Measurements from ENCODE around the gene TRPT1. TPM values are rescaled to one million over a fixed set of nuclear protein-coding genes. Genes with fewer than 3 reads are reported as not detected.

Gene TRPT1
- total and polyA plus RNA-seq, 9 of the 15 experiments (the other 6 are each of a cell fraction or from before 2014, with no cell fraction given) = 4.6 to 41.7 (median 23.1) TPM

DNA sequence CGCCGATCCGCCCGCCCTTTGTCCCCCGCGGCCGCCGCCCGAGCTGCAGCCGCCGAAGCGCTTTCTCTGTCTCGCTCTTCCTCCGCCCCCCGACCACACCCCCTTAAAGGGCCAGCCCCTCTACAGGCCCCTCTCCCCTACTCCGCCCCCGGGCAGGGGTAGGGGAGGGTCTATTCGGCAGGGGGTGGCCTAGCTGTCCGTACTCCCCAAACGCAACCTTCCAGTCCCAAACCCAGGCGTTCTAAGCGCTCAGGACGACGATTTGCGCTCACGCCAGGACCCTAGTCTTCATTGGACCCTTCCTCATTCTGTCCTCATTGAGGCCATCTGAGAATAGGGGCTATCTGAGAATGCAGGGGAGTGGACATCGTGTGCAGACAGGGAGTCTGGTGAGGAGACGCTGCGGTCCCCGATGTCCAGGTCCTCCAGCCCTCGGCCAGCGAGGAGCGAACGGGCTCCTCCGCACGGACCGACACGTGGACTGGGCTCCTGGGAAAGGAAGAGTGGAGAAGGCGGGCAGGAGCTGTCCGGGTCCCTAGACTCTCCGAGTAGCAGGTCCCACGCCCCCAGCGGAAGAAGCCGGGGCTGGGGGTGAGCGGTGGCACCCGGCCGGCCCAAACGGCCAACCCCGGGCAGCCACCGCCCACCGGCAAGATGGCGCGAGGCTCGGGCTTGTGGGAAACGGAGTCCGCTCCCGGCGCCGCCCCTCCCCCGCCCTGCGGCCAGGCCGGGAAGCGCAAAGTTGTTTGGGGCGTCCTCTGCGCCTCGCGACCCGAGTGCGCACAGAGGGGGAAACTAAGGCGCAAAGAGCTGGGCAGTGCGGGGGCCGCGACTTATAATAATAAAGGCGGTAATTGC lies 21.1 kb upstream of the TRPT1 start, which contains the start of gene PPP1R14B (continued):
- TF ChIP-seq, protein P1, sequence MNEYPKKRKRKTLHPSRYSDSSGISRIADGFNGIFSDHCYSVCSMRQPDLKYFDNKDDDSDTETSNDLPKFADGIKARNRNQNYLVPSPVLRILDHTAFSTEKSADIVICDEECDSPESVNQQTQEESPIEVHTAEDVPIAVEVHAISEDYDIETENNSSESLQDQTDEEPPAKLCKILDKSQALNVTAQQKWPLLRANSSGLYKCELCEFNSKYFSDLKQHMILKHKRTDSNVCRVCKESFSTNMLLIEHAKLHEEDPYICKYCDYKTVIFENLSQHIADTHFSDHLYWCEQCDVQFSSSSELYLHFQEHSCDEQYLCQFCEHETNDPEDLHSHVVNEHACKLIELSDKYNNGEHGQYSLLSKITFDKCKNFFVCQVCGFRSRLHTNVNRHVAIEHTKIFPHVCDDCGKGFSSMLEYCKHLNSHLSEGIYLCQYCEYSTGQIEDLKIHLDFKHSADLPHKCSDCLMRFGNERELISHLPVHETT (CRISPR knock-in tag; conservative IDR thresholded peaks at IDR 0.05 in 1 of 2, IDR thresholded peaks at IDR 0.05 in 1 of 2) = peak in 1 of 2 experiments; percentile 89; a peak in 2 of 4 replicates
- TF ChIP-seq, protein P2, sequence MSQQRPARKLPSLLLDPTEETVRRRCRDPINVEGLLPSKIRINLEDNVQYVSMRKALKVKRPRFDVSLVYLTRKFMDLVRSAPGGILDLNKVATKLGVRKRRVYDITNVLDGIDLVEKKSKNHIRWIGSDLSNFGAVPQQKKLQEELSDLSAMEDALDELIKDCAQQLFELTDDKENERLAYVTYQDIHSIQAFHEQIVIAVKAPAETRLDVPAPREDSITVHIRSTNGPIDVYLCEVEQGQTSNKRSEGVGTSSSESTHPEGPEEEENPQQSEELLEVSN (IDR thresholded peaks at IDR 0.05; ENCODE audit: borderline replicate concordance in 1 of 2, extremely low read depth in 1 of 2, insufficient read depth in 1 of 2, insufficient read length in 1 of 2, low read depth in 1 of 2, low read length in 1 of 2, poor library complexity in 1 of 2, severe bottlenecking in 1 of 2) = peak; percentile 86 to 95
- TF ChIP-seq ZNF282 (CRISPR knock-in tag; IDR thresholded peaks at IDR 0.05) = peak; percentile 63; the same call in 1 of the 2 replicates
- TF ChIP-seq, protein P3, sequence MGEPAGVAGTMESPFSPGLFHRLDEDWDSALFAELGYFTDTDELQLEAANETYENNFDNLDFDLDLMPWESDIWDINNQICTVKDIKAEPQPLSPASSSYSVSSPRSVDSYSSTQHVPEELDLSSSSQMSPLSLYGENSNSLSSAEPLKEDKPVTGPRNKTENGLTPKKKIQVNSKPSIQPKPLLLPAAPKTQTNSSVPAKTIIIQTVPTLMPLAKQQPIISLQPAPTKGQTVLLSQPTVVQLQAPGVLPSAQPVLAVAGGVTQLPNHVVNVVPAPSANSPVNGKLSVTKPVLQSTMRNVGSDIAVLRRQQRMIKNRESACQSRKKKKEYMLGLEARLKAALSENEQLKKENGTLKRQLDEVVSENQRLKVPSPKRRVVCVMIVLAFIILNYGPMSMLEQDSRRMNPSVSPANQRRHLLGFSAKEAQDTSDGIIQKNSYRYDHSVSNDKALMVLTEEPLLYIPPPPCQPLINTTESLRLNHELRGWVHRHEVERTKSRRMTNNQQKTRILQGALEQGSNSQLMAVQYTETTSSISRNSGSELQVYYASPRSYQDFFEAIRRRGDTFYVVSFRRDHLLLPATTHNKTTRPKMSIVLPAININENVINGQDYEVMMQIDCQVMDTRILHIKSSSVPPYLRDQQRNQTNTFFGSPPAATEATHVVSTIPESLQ (CRISPR knock-in tag; IDR thresholded peaks at IDR 0.05) = 0 out of 2 replicates have a peak, but pooled peaks have one; percentile 55
- TF ChIP-seq ARHGAP35 (IDR thresholded peaks at IDR 0.05; ENCODE audit: partially characterized antibody) = no peak
- TF ChIP-seq NCOA2 (IDR thresholded peaks at IDR 0.05; ENCODE audit: partially characterized antibody in 2 of 2) = no peak
- no peak for TF ChIP-seq ZC3H4 (CRISPR knock-in tag; IDR thresholded peaks at IDR 0.05; ENCODE audit: borderline replicate concordance)
- TF ChIP-seq BRD9 (IDR thresholded peaks at IDR 0.05; ENCODE audit: low read depth, partially characterized antibody) = peak; percentile 25
- TF ChIP-seq, protein P4, sequence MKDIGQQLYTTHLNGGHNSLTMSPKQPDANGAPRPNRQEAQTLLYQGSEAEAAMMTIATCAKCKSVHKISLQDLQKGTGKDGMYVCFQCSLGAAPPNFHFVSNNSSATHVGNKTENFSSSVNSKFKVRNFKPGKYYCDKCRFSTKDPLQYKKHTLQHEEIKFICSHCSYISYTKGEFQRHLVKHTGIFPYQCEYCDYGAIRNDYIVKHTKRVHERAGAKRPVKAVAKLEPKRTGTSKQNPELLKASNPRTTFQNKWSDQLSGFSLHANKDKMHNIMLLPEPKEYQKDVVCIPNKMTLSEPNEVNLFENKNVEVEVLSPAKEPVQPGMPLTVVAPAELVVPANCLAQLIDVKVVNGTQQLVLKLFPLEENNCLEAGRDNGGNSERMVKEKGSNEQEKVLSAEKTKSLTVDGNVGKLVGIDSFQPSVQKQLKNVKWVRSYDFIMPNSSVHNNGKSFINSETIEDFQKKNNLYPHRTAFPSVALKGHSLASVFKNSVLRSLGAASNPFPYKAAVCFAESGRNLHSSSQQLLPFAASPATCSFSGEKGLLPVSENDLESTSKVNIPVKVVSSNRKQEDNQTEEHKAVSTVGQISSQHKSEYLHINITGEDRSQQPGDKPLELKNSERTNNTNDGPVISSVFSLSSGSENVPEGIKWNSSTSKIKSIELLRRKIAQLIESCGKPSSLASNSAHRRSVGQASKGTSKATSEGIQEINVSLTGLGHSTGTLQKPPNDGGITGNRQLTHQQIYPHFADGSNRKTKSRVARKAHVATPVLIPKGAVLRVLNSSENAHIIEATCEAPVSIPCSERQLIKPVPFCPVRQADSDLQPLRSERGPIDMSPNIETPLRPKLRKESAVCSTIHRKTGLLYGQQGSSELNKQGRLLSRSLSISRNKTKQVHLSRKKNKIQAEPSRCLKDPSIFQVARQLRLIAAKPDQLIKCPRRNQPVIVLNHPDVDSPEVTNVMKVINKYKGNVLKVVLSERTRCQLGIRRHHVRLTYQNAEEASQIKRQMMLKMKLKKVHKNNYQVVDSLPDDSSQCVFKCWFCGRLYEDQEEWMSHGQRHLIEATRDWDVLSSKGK (CRISPR knock-in tag; IDR thresholded peaks at IDR 0.05) = no peak
- TF ChIP-seq HDGF (IDR thresholded peaks at IDR 0.05) = 0 out of 2 replicates have a peak, but pooled peaks have one; percentile 46
- TF ChIP-seq CHD2 (IDR thresholded peaks at IDR 0.05; ENCODE audit: low read depth, low read length) = peak; percentile 67
- no peak for TF ChIP-seq ZNF507 (tag; conservative IDR thresholded peaks at IDR 0.05)
- TF ChIP-seq, protein P5, sequence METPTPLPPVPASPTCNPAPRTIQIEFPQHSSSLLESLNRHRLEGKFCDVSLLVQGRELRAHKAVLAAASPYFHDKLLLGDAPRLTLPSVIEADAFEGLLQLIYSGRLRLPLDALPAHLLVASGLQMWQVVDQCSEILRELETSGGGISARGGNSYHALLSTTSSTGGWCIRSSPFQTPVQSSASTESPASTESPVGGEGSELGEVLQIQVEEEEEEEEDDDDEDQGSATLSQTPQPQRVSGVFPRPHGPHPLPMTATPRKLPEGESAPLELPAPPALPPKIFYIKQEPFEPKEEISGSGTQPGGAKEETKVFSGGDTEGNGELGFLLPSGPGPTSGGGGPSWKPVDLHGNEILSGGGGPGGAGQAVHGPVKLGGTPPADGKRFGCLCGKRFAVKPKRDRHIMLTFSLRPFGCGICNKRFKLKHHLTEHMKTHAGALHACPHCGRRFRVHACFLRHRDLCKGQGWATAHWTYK (CRISPR knock-in tag; IDR thresholded peaks at IDR 0.05) = no peak
- peak; percentile 95 for TF ChIP-seq EP400 (IDR thresholded peaks at IDR 0.05)
